ENCODE data around the gene RPS5. TPM values are rescaled to one million over a fixed set of nuclear protein-coding genes. Genes with fewer than 3 reads are reported as not detected.

Gene RPS5
- total RNA-seq, 2 donors from 2014 or later: 593 to 1,197 TPM

DNA sequence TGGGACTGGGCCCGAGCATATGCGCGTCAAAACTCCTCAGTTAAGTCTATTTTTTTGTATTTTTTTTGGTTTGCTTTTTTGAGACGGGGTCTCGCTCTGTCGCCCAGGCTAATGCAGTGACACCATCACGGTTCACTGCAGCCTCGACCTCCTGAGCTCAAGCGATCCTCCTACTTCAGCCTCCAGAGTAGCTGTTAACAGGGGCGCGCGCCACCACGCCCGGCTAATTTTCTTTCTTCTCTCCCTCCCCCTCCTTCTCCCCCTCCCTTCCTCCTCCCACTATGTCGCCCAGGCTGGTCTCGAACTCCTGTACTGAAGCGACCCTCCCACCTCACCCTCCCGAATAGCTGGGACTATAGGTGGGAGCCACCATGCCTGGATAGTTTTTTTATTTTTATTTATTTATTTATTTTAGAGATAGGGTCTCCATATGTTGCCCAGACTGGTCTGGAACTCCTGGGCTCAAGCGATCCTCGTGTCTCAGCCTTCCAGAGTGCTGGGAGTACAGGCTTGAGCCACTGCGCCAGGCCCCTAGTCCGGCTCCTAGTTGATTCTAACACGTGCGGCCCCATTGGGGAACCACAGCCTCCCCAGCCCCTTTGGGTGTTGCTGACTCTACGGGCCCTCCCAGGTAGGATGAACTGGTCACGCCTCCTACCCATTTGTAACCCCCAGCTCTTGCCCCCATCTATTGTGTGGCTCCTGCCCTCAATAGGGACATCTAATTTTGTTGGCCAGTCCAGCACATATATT lies 5.4 kb upstream of the RPS5 start:
- no peak for DNase-seq (ENCODE audit: low spot score)
- H3K4me1 ChIP-seq: peaks cover 0 to 36% of the 10 kb centered on the region in 2 donors
- TF ChIP-seq, protein P1, sequence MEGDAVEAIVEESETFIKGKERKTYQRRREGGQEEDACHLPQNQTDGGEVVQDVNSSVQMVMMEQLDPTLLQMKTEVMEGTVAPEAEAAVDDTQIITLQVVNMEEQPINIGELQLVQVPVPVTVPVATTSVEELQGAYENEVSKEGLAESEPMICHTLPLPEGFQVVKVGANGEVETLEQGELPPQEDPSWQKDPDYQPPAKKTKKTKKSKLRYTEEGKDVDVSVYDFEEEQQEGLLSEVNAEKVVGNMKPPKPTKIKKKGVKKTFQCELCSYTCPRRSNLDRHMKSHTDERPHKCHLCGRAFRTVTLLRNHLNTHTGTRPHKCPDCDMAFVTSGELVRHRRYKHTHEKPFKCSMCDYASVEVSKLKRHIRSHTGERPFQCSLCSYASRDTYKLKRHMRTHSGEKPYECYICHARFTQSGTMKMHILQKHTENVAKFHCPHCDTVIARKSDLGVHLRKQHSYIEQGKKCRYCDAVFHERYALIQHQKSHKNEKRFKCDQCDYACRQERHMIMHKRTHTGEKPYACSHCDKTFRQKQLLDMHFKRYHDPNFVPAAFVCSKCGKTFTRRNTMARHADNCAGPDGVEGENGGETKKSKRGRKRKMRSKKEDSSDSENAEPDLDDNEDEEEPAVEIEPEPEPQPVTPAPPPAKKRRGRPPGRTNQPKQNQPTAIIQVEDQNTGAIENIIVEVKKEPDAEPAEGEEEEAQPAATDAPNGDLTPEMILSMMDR (IDR thresholded peaks at IDR 0.05): no peak

GRCh38 chr19:58382997-58383603 lies 4.0 kb upstream of the RPS5 start:
- Histone ChIP-seq H3K27ac (no peak overlapping the region), H3K9me3 (no peaks in the 10 kb centered on the region), H3K36me3 (peaks cover 2% of the 10 kb centered on the region), H3K4me3 (no peak overlapping the region), H3K27me3 (no peaks in the 10 kb centered on the region), H3K4me1 (peaks cover 0 to 44% of the 10 kb centered on the region in 2 donors)
- TF ChIP-seq, protein P1 (IDR thresholded peaks at IDR 0.05): no peak
- no peak for DNase-seq (ENCODE audit: low spot score)

More for the DNA sequence above, 5.4 kb upstream of the RPS5 start:
- H3K27me3 ChIP-seq: no peaks in the 10 kb centered on the region
- H3K9me3 ChIP-seq: no peaks in the 10 kb centered on the region
- H3K36me3 ChIP-seq: no peaks in the 10 kb centered on the region
- peak overlapping the region; percentile 81 to 86 for H3K4me3 ChIP-seq
- peak overlapping the region; percentile 93 to 97 for H3K27ac ChIP-seq

DNA sequence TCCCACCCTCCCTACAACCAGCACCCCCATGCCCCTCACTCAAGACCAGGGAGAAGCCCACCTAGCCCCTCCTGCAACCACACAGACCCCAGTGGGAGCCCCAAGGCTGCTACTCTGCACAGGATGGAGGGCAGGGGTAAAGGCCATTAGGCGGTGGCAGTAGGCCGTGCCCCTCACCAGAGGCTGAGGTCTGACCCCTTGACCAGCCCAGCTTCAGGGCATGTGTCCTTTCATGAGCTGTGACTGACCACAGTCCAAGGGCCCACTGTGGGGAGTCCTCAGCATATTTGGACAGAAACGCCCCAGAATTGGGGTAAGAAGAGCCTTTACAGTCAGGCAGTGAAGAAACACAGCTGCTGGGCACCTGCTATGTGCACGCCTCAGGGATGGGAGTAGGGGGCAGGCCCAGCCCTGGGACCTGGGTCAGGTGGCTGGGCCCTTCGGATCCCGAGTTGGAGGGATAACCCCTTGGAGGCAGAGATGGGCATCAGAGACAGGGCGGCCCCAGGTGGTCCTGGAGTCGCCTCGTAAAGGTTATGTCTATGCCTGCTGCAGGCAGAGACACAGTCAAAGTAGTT lies 1.7 kb upstream of the RPS5 start:
- Histone ChIP-seq H3K9me3 (no peaks in the 10 kb centered on the region), H3K4me1 (peaks cover 0 to 34% of the 10 kb centered on the region in 2 donors), H3K36me3 (peaks cover 21% of the 10 kb centered on the region), H3K27me3 (no peaks in the 10 kb centered on the region), H3K27ac (peak overlapping the region; percentile 97 to 99), H3K4me3 (peak overlapping the region in 1 of 2 donors; percentile 78)
- TF ChIP-seq, protein P1 (IDR thresholded peaks at IDR 0.05): no peak
- no peak for DNase-seq (ENCODE audit: low spot score)

DNA sequence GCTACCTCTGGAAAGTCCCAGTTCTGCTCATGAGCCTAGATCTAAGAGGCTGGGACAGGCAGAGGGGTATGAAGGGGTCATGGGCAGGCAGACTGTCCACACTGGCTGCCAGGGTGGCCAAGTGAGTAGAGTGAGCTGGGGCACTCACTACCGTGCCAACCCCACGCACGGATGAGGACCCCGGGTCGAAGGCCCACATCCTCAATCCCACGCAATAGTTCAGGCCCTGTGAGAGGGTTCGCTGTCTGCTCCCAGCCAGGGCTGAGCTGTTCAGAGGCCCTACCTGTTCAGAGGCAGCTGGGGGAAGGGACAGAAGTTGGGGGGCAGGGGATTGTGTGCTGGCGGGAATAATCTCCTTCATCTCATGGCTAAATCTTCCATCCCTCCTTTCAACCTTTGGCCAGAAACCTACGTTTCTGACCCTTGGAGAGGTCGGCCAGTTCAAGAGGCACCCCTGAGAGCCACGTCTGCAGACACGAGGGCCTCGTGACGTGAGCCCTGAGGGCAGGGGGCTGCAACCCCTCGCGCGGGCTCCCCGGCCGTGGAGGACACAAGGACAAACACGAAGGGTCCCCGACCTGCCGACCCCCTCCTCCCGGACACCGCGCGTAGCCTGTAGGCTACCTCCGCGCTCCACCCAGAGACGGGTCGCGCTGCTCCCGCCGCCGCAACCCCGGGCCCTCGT lies 1.0 kb upstream of the RPS5 start:
- DNase-seq (ENCODE audit: low spot score): no peak
- peaks cover 0 to 34% of the 10 kb centered on the region in 2 donors for H3K4me1 ChIP-seq
- no peaks in the 10 kb centered on the region for H3K9me3 ChIP-seq
- H3K27me3 ChIP-seq: no peaks in the 10 kb centered on the region
- TF ChIP-seq, protein P1 (IDR thresholded peaks at IDR 0.05): no peak
- H3K36me3 ChIP-seq: peaks cover 27% of the 10 kb centered on the region
- H3K27ac ChIP-seq: peak overlapping the region; percentile 97 to 99
- H3K4me3 ChIP-seq: peak overlapping the region; percentile 62 to 78

DNA sequence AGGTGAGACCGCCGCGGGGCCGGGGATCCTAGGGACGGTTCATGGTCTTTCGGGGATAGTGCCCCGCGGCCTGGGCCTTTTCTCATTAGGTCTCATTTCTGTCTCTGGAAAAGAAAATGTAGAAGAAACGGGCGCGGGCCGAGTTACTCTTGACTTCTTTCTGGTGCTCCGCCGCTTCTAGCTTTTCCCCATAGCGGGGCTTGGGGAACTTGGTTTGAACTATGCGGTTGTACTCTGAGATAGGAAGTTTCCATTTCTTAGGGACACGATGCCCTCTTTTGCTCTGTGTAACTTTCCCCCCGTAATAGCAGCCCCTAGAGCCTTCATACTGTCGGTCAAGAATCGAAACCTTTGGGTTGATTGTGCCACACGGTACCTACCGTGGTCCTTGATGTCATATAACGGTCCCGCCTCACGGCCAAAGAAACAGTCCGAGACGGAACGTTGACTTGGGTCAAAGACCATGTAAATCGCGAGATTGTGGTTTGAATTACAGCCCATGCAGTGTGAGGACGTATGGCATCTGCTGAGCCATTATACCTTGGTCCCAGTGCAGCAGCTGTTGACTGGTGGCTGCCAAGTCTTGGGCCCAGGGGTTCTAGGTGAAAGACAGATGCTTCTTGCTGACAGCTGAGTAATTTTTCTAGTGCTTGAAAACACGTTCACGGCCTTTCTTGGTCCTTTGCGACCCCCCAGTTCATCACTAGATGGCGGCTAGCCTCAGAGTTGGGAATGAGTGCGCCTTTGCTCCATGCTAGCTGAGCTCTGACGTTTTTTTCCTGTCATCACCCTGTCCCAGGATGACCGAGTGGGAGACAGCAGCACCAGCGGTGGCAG lies 487 bp downstream of the RPS5 start:
- Histone ChIP-seq H3K4me3 (peak overlapping the region; percentile 62 to 78), H3K4me1 (peaks cover 0 to 23% of the 10 kb centered on the region in 2 donors), H3K27me3 (no peaks in the 10 kb centered on the region), H3K9me3 (no peaks in the 10 kb centered on the region), H3K27ac (peak overlapping the region; percentile 97 to 99), H3K36me3 (peaks cover 31% of the 10 kb centered on the region)
- TF ChIP-seq, protein P1 (IDR thresholded peaks at IDR 0.05): no peak
- DNase-seq (ENCODE audit: low spot score): no peak
